GM12872 (cell line): ENCODE data around the gene THRB.

Experiments used
- TF ChIP-seq, protein P1 (sequence below): IDR thresholded peaks from 3 replicates; pipeline ENCODE4 v1.5.1; 2011; ENCODE audit warnings: low read depth, mild to moderate bottlenecking, low read length, moderate library complexity; ENCODE audit not compliant: insufficient read depth

Gene THRB

GRCh38 chr3:24382647-24383046, 112.0 kb downstream of the THRB start:
- TF ChIP-seq, protein P1, sequence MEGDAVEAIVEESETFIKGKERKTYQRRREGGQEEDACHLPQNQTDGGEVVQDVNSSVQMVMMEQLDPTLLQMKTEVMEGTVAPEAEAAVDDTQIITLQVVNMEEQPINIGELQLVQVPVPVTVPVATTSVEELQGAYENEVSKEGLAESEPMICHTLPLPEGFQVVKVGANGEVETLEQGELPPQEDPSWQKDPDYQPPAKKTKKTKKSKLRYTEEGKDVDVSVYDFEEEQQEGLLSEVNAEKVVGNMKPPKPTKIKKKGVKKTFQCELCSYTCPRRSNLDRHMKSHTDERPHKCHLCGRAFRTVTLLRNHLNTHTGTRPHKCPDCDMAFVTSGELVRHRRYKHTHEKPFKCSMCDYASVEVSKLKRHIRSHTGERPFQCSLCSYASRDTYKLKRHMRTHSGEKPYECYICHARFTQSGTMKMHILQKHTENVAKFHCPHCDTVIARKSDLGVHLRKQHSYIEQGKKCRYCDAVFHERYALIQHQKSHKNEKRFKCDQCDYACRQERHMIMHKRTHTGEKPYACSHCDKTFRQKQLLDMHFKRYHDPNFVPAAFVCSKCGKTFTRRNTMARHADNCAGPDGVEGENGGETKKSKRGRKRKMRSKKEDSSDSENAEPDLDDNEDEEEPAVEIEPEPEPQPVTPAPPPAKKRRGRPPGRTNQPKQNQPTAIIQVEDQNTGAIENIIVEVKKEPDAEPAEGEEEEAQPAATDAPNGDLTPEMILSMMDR: no peak

DNA sequence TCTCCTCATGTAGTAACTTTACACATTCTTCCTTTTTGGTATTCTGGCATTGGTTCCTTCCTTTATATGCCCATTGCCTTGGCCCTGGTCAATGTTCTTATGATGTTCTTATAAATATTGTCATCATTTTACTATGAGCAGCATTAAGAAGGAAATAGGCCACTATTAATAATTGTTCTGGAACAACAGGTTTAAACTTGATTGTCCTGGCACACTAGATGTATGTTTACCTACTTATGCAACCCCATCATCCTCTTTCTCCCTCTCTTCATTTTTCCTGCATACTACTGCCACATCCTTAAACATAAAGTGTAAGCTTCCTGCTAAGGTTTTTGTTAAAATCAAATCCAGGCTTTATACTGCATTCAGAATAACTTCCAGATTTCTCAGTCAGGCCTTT, 114.7 kb downstream of the THRB start:
- TF ChIP-seq, protein P1: no peak

- TF ChIP-seq, protein P1: no peak
Observed at GRCh38 chr3:24378313-24378712, 116.3 kb downstream of the THRB start.

DNA sequence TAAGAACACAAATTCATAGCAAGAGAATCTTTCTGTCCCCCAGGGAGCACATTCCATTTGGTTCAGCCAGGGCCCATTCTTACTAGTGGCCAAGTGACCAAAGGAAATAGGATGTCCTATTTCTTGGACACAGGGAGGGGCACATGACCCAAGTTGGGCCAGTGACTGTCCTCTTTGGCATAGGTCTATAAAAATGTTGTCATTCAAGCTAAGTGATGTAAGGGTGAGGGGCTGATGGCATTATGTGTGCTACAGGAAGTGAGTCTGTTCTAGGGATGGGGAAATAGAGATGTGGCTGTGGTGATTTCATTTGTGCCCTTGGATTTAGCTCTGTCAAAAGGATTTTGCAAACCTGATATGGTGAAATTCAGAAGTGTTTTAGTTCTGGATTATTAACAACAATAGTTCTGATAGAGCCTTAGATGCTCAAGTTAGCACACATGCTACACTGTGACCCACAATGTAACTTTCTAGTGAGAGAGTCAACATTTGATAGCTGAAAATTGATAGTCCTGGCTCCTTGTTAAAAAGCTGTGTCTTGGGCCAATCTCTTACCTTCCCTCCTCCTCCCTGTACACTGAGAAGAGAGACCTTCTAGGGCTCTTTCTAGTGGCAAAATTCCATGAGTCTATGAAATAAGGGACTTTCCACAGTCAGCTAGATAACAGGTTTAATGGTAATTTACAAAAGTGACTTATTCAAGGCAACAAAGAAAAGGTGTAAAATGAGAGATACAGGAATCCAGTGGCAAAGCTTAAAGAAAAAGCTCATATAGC, 117.2 kb downstream of the THRB start:
- TF ChIP-seq, protein P1: no peak

DNA sequence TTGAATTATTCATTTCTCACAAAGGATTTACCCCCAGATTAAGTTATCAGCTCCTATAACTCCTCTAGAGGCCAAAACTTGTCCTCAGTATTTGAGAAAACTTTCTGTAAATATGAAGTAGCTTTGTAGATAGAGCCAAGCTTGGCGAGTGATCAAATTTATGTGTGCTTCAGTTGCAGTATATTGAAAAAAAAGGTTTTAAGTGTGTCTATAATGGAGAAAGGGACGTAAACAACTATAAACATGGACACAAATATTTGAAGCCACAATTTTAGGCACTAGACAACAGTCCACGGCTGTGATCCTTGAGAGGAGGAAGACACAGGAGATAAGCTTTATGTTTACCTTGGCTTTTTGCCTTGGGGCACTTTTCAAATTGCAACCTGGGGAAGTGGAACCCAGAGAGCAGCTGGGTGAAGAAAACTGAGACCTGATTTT, 118.7 kb downstream of the THRB start:
- TF ChIP-seq, protein P1: no peak

GRCh38 chr3:24374801-24375200, 119.8 kb downstream of the THRB start:
- TF ChIP-seq, protein P1: no peak

- TF ChIP-seq, protein P1: no peak
Observed at GRCh38 chr3:24373198-24373959, 121.3 kb downstream of the THRB start.
